GM19193 (cell line): ENCODE measurements around the gene VHLL.

Source experiments
- POLR2A ChIP-seq: IDR thresholded peaks from 4 replicates; pipeline ENCODE4 v1.6.1; 2011; ENCODE audit not compliant: insufficient read depth, insufficient read length; ENCODE audit errors: extremely low read depth

Gene VHLL

GRCh38 chr1:156293895-156294294, 5.2 kb downstream of the VHLL start:
- TF ChIP-seq POLR2A, result no peak

GRCh38 chr1:156293098-156293434, 6.0 kb downstream of the VHLL start:
- TF ChIP-seq POLR2A, result no peak

- no peak for TF ChIP-seq POLR2A
Observed at GRCh38 chr1:156291226-156292061, 7.7 kb downstream of the VHLL start.

- TF ChIP-seq POLR2A, result no peak
Observed at GRCh38 chr1:156289857-156290256, 9.2 kb downstream of the VHLL start.

- TF ChIP-seq POLR2A, result no peak
Observed at GRCh38 chr1:156286061-156286460, 13.0 kb downstream of the VHLL start.

- TF ChIP-seq POLR2A, result no peak
Observed at GRCh38 chr1:156285437-156285836, 13.7 kb downstream of the VHLL start.

GRCh38 chr1:156284757-156285156, 14.3 kb downstream of the VHLL start:
- TF ChIP-seq POLR2A, result no peak

GRCh38 chr1:156284112-156284511, 15.0 kb downstream of the VHLL start, which contains the start of gene TMEM79:
TMEM79 (plus strand) TSS chr1:156284325; CDS start chr1:156285227, 902 bp downstream.
- TF ChIP-seq POLR2A, result no peak

- TF ChIP-seq POLR2A, result no peak
Observed at GRCh38 chr1:156283521-156283920, 15.6 kb downstream of the VHLL start.

- TF ChIP-seq POLR2A, result peak; percentile 98
Observed at GRCh38 chr1:156282479-156283222, 16.5 kb downstream of the VHLL start, which contains the start of gene SMG5. SMG5 (minus strand) TSS chr1:156282825; CDS start chr1:156282680, 145 bp downstream.

- no peak for TF ChIP-seq POLR2A
Observed at GRCh38 chr1:156281693-156282478, 17.2 kb downstream of the VHLL start.

GRCh38 chr1:156281281-156281680, 17.8 kb downstream of the VHLL start:
- TF ChIP-seq POLR2A, result no peak

- TF ChIP-seq POLR2A, result no peak
Observed at GRCh38 chr1:156279837-156280236, 19.3 kb downstream of the VHLL start.

- TF ChIP-seq POLR2A, result no peak
Observed at GRCh38 chr1:156276966-156277381, 22.1 kb downstream of the VHLL start.

- TF ChIP-seq POLR2A, result no peak
Observed at GRCh38 chr1:156276532-156276931, 22.6 kb downstream of the VHLL start.

- TF ChIP-seq POLR2A, result no peak
Observed at GRCh38 chr1:156270314-156270713, 28.8 kb downstream of the VHLL start.

- TF ChIP-seq POLR2A, result no peak
Observed at GRCh38 chr1:156268336-156268735, 30.8 kb downstream of the VHLL start.
